Suppressor macrophage (primary cell): ENCODE results near the gene C3orf18.
A peak's percentile ranks its signal among the peaks of the same experiment; 100 is the strongest.
"Not testable (repeated sequence)": the region's sequence is repeated elsewhere in the genome, so short reads cannot be mapped to it uniquely, and the experiment has no call there.

Experiments used
- DNase-seq, 4 experiments: peaks; one replicate each; pipeline ENCODE4 v3.0.0-alpha.2; 2020 to 2022

C3orf18 gene

DNA sequence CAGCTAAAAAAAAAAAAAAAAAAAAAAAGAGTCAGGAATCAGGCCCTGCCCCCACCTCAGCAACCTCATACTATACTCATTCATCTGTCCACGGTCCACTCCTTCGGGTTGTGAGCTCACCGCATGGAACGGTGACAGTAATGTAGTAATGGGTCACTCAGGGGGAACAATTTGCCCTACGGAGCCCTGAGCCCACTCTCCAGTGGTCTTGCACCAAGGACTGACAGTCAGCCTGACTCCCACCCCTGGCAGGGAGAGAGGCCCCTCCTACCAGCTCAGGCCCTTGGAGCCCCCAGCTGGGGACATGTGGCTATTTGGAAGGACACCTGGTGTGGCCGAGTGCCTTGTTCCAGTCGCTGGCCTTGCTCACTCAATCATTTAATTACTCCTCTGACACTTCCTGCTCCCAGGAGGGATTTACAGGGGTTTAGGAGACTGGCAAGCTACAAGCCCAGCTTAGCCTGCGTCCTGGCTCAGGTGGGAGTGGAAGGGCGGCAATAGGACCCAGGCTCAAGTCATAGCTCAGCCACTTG is 44.2 kb downstream of the C3orf18 start:
- no peak for DNase-seq

DNA sequence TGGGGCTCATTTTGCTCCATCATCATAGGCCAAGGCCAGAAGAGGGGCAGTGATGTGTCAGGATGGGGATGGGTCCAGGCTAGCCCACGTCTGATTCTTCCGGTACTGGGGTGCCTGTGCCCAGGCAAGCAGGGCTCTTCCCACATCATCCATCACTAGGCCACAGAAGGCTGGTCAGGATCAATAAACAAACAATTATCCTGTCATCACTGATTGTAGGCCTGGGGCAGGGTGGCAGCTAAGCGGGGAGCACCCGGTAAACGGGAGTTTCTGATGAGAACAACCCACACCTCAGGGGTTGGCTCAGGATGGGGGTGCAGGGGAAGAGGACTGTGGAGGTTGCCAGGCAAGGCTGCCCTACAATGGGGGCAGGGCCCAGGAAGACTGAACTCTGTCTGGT is 46.0 kb downstream of the C3orf18 start:
- DNase-seq = no peak

DNA sequence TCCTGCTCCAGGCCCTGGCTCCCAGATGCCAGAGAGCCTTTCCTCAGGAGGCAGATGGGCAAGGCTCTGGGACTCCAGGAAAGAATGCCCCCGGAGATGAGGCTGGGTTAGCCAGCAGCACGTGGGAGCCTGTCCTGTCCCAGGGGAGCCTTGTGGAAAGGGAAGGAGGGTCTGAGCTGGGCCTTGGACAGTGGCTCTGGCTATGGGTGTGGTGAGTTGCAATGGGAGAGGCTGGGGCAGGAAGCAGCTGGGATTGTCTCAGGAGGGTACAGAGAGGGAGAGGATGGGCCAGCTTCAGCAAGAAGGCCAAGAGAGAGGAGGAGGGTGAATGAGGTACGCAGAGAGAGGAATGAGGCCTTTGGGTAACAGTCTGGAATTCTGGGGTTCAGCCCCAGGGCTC is 46.7 kb downstream of the C3orf18 start:
- no peak for DNase-seq

DNA sequence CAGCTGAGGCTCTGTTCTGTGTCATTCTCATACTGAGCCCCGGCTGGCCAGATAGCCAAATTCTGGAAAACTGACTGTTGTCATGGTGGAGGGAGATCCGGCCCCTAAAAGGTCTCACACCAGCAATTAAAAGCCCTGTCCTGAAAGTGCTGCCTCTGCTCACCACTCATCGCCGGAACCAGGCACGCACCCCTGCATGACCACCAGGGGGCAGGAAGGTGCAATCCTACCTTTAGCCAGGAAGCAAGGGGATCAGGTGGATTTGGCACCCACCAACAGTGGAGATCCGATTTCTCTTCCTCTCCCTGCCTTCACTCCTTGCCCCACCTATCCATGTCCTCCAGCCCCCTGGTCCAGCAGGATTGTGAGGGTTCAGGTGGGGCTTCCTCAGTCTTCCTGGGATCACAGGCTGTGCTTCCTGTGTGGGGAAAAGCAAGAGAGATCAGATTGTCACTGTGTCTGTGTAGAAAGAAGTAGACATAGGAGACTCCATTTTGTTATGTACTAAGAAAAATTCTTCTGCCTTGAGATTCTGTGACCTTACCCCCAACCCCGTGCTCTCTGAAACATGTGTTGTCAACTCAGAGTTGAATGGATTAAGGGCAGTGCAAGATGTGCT is 48.0 kb downstream of the C3orf18 start:
- peak; percentile 58 to 72 (median 65) for DNase-seq

DNA sequence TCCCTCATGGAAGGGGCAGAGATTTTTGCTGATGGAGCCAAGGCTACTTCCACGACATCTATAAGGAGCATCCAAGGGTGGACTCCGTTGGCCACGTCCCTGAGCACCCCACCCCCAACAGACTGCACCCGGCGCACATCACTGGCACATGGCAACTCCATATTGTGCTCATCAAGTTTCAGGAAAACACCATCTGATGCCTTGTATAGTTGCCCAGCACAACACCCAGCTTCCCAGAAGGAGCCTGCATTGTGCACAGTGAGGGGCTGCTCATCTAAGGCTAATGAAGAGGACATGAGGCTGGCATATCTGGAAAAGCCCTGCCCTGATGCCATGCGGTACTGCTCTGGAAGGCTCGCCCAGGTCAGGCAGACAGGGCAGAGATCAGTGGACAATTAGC is 49.1 kb downstream of the C3orf18 start:
- DNase-seq = no peak

DNA sequence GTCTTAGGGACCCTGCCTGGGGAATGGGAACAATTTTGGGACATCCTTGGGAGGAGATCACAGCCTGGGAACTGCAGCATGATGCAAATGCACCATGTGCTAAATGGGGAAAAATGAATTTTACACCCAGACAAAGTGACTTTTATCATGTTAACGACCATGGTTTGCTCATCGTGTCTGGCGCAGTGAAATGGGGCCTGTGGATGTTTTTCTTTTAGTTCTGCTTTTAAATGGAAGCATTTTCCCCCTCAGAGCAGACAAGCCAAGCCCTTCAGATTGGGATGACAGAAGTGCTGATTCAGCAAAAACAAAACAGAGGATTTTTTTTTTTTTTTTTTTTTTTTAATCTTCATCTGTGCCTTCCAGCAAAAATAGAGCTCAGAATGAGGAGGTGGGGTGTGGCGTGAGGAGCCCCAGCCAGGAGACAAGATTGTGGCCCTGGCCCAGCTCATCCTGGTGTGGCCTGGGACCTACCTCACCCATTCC is 49.8 kb downstream of the C3orf18 start:
- DNase-seq = no peak

DNA sequence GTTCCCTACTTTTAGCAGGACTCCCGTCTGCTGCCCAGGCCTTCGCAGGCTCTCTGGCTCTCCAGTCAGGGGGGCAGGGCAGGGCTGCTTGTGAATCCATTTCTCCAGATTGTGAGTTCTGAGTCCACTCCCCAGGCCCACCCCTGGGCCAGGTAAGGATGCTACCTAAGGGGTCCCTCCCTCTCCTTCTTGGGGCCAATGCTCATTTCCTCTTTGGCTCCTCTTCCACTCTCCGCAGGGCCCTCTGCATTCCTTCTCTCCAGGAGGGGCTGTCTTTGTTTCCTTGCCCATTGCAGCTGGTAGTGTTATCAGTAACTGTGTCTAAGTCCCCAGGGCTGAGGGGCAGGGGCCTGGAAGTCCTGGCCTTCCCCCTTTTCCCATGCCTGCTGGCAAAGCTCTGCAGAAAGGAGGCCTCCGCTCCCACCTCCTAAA is 51.1 kb downstream of the C3orf18 start:
- no peak for DNase-seq

DNA sequence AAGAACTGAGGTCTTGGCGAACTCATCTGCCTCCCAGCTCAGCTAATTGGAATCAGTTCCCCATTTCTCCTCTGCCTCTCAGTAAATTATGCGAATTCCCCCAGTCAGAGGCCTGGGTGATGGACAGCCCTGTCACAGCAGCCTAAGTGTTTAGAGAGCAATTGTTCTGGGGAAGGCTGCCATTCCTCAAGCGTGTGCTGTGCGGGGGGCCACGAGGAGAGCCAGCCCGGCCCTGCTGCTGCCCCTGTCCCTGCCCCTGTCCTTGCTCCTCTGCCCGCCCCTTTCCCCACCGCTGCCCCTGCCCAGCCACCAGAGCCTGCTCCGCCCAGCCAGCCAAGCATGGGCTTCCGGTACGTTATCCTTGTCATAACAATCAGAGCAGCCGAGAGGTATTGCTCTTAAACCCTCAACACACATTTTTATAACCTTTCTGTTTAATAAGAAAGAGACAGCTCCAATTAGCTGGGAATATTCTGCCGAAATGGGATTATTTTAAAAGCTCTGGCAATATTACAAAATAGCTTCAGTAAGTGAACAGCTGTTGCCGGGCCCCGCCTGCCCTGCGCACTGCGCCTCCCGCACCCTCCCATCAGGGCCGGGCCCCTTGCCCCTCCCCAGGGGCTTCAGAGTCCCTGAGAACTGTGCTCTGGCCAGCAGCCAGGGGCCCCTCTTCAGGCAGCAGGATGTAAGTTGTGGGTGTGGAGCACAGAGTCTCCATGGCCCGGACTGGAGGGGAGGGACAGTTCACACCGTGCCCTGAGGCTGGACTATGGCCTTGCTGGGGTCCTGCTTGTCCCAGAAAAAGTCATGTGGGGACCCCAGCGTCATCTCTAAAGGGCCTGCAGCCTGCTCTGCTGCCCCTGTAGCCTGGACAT is 51.7 kb downstream of the C3orf18 start:
- DNase-seq = peak; percentile 20 to 54 (median 50)

DNA sequence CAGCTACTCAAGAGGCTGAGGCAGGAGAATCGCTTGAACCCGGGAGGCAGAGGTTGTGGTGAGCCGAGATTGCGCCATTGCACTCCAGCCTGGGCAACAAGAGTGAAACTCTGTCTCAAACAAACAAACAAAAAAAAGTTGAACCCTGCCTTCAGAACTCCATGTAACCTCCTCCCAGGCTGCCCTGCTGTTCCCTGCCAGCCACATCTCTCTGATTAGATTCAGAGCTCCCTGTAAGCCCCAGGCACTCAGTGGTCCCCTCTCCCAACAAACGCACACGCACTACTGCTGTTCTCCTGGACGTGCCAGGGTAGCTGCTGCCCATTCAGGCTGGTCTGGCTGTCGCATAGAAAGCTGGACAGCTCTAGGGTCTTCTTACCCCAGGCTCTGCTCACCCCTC is 54.6 kb downstream of the C3orf18 start:
- not testable (repeated sequence) for DNase-seq

DNA sequence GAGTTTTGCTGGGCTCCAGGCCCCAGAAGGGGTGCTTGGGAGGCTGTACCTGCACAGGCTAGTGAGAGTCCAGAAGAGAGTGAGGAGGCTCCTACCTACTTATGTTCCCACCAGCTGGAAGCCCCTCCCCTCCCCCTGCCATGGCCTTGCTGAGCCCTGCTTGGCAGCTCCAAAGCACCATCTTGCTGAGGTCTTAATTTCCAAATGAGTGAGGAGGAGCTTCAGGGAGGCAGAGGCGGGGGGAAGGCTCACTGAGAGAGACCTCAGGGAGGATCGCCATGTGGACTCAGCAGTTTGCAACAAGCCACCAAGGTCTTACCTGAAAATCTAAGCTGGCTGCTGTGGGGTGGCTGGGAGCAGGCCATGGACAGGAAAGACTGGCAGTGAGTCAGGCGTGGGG is 55.4 kb downstream of the C3orf18 start:
- DNase-seq = no peak

DNA sequence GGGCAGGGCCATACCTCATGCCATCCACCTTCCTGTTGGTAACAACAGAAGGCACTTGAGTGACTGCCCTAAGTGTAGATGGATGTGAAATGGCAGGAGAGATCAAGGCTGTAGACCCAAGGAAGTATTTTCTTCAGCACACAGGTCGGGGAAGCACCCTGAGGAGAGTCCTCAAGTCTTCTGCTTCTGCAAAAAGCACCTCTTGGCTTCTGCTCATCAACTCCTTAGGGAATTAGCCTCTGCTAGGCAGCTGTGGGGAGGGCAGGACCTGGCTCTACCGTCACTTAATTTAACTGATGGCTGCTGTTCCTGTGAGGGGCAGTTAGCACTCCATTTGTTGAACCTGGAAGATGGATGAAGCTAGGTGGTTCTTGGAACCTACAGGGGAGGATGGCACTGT is 57.2 kb downstream of the C3orf18 start:
- DNase-seq = no peak

DNA sequence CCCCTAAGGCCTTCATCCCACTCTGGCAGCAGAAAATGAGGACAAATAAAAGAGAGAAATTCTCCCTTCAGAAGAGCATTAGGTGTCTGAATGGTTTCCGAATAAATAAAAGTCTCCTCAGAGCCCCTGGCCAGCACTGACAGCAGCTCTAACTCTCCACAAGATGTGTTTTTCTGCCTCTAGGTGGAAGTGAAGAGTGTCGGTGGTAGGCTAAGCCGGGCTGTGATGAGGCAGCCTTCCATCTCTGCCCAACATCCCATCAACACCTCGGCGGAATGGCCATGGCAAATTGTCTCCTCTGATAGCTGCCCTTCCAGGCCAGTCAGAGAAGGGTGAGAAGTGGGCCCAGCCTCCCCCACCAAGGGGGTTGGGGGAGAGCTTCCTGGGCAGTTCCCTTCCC is 57.8 kb downstream of the C3orf18 start:
- no peak for DNase-seq

DNA sequence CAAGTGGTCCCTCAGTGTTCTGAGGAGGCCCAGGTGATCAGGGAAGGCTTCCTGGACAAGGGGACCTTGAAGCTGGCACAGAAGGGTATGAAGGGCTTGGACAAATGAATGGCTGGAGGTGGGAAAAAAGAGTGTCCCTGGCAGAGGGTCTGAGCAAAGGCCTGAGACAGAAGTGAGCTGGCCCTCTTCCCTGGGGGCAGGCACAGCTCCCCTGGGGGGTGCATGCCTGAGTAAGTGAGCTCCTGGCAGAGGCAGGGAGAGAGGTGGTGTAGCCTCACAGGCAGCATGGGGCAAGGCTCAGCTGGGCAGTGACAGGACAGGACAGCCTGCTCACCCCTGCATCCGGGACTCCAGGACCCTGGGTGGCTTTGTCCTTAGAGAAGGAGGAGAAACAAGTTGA is 58.7 kb downstream of the C3orf18 start:
- no peak for DNase-seq
